Caco-2 (cell line): ENCODE data around the gene EMC9. TPM values are rescaled to one million over a fixed set of nuclear protein-coding genes. Genes with fewer than 3 reads are reported as not detected.

ENCODE experiments used
- BruUV-seq: library from RNA; stranded (reverse); fragments of 400-500 nt; replicated peaks from 2 replicates; lab custom pipeline; 2021; lab: Mats Ljungman, UMichigan
- CTCF ChIA-PET: fragments of 300-600 bp; sonication (Branson Sonifier 250); formaldehyde crosslinking; loops from one replicate; lab custom pipeline; 2022; ENCODE audit warnings: antibody characterized with exemption; lab: Charles Lee
- POLR2A ChIA-PET: fragments of 300-600 bp; sonication (Branson Sonifier 250); formaldehyde crosslinking; loops from one replicate; lab custom pipeline; 2022; ENCODE audit warnings: antibody characterized with exemption; lab: Charles Lee
- DNase-seq, 2 experiments: peaks; one replicate each; pipeline versions ENCODE4 v3.0.0 to v3.0.0-alpha.2; 2020 to 2022
- H3K27me3 ChIP-seq: replicated peaks from 2 replicates; pipeline ENCODE4 v1.6.0; 2011; ENCODE audit warnings: low read length; ENCODE audit not compliant: control insufficient read depth, insufficient read depth
- H3K36me3 ChIP-seq: 2 replicates; pipeline ENCODE4 v1.5.1; 2011; ENCODE audit warnings: low read length; ENCODE audit not compliant: control insufficient read depth, insufficient read depth
- H3K4me1 ChIP-seq: fragments of 250-450 bp; sonication (Bioruptor Pico); 2 replicates; pipeline ENCODE4 v1.5.1; 2020; ENCODE audit warnings: mild to moderate bottlenecking
- H3K4me3 ChIP-seq: 2 replicates; pipeline ENCODE4 v1.5.1; 2011; ENCODE audit warnings: low read depth, mild to moderate bottlenecking, control low read depth, low read length
- H3K9me3 ChIP-seq: fragments of 250-450 bp; sonication (Bioruptor Pico); 2 replicates; pipeline ENCODE4 v1.5.1; 2020; ENCODE audit warnings: mild to moderate bottlenecking, moderate library complexity
- H3K27ac Mint-ChIP-seq: one replicate; pipeline ENCODE4 v1.8.0; 2022; ENCODE audit warnings: mixed read lengths; ENCODE audit not compliant: unreplicated experiment
- H3K27me3 Mint-ChIP-seq: one replicate; pipeline ENCODE4 v1.8.0; 2022; ENCODE audit warnings: mixed read lengths; ENCODE audit not compliant: insufficient read depth, unreplicated experiment
- H3K36me3 Mint-ChIP-seq: one replicate; pipeline ENCODE4 v1.8.0; 2022; ENCODE audit warnings: mild to moderate bottlenecking, mixed read lengths; ENCODE audit not compliant: insufficient read depth, unreplicated experiment
- H3K4me1 Mint-ChIP-seq: one replicate; pipeline ENCODE4 v1.8.0; 2022; ENCODE audit warnings: low read depth, mixed read lengths; ENCODE audit not compliant: unreplicated experiment
- H3K4me3 Mint-ChIP-seq: one replicate; pipeline ENCODE4 v1.8.0; 2022; ENCODE audit warnings: mild to moderate bottlenecking, moderate library complexity, mixed read lengths; ENCODE audit not compliant: unreplicated experiment
- H3K9me3 Mint-ChIP-seq: one replicate; pipeline ENCODE4 v1.8.0; 2022; ENCODE audit warnings: mixed read lengths; ENCODE audit not compliant: unreplicated experiment
- intact Hi-C: fragments of 100-400 bp; cut with micrococcal nuclease; formaldehyde crosslinking; loops from one replicate; pipeline ENCODE4 v1.10.0; 2022; ENCODE audit not compliant: unreplicated experiment
- total RNA-seq: library from RNA; stranded (reverse); gene quantifications from 2 replicates; pipeline ENCODE4 v1.2.3, GENCODE V29; 2022
- TF ChIP-seq, protein P1 (sequence below), 2 experiments: fragments of 200-600 bp in 1 of 2; IDR thresholded peaks; 1 replicate in 1 of 2; 2 replicates in 1 of 2; pipeline versions ENCODE4 v1.5.1 to v1.8.0; 2011 to 2022; ENCODE audit warnings: antibody characterized with exemption in 1 of 2, control low read depth in 1 of 2, inconsistent platforms in 1 of 2, low read depth in 1 of 2, low read length in 1 of 2, mild to moderate bottlenecking in 1 of 2, moderate library complexity in 1 of 2; ENCODE audit not compliant: insufficient read depth in 1 of 2, severe bottlenecking in 1 of 2, unreplicated experiment in 1 of 2

Gene EMC9
- total RNA-seq, 1 experiment from 2014 or later, result 31.1 TPM

DNA sequence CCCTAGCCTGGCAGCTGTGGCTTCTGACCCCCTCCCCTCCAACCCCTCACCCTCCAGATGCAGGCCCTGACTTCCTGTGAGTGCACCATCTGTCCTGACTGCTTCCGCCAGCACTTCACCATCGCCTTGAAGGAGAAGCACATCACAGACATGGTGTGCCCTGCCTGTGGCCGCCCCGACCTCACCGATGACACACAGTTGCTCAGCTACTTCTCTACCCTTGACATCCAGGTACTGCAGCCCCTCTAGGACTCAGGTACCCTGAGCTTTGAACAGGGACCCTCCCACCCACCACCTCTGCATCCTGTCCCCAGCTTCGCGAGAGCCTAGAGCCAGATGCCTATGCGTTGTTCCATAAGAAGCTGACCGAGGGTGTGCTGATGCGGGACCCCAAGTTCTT, 13.7 kb upstream of the EMC9 start:
- peaks cover 63% of the 10 kb centered on the region for H3K36me3 Mint-ChIP-seq
- H3K4me3 Mint-ChIP-seq, result no peak overlapping the region
- no TSS peak for BruUV-seq
- intact Hi-C loops, result no loop called here
- H3K4me1 Mint-ChIP-seq, result no peaks in the 10 kb centered on the region
- no peaks in the 10 kb centered on the region for H3K9me3 Mint-ChIP-seq
- Histone ChIP-seq H3K4me3 (no peak overlapping the region), H3K4me1 (no peaks in the 10 kb centered on the region; the same call in 1 of the 2 replicates), H3K9me3 (no peaks in the 10 kb centered on the region), H3K36me3 (peaks cover 1% of the 10 kb centered on the region; the same call in 1 of the 2 replicates), H3K27me3 (no peaks in the 10 kb centered on the region)
- ChIA-PET CTCF (no interaction called here), POLR2A (interaction anchor here (0.7 kb wide), 1 partner anchor 116 kb away, joined by 3 read pairs; the partner anchor contains the start of gene RABGGTA)
- no peaks in the 10 kb centered on the region for H3K27me3 Mint-ChIP-seq
- DNase-seq, result no peak
- TF ChIP-seq, protein P1, sequence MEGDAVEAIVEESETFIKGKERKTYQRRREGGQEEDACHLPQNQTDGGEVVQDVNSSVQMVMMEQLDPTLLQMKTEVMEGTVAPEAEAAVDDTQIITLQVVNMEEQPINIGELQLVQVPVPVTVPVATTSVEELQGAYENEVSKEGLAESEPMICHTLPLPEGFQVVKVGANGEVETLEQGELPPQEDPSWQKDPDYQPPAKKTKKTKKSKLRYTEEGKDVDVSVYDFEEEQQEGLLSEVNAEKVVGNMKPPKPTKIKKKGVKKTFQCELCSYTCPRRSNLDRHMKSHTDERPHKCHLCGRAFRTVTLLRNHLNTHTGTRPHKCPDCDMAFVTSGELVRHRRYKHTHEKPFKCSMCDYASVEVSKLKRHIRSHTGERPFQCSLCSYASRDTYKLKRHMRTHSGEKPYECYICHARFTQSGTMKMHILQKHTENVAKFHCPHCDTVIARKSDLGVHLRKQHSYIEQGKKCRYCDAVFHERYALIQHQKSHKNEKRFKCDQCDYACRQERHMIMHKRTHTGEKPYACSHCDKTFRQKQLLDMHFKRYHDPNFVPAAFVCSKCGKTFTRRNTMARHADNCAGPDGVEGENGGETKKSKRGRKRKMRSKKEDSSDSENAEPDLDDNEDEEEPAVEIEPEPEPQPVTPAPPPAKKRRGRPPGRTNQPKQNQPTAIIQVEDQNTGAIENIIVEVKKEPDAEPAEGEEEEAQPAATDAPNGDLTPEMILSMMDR (IDR thresholded peaks at IDR 0.05; ENCODE audit: insufficient read depth in 1 of 2, low read depth in 1 of 2, low read length in 1 of 2, severe bottlenecking in 1 of 2, unreplicated experiment in 1 of 2), result no peak
- H3K27ac Mint-ChIP-seq, result no peak overlapping the region

DNA sequence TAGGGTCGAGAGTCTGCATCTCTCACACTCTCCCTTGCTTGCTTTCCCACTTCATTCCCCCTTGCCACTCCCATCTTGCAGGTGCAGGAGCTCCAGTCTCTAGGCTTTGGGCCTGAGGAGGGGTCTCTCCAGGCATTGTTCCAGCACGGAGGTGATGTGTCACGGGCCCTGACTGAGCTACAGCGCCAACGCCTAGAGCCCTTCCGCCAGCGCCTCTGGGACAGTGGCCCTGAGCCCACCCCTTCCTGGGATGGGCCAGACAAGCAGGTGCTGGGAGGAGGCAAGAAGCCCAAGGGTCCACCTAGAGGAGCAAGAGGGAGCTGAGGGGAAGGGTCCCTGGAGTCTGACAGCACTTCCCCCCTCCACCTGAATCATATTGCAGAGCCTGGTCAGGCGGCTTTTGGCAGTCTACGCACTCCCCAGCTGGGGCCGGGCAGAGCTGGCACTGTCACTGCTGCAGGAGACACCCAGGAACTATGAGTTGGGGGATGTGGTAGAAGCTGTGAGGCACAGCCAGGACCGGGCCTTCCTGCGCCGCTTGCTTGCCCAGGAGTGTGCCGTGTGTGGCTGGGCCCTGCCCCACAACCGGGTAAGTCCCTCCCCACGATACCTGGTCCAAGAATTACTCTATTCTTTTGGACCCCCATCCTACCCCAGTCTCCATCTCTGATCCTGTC, 10.2 kb upstream of the EMC9 start:
- ChIA-PET POLR2A (interaction anchor here (1.0 kb wide), 1 partner anchor 11 kb away, joined by 5 read pairs; the partner anchor contains the start of gene EMC9), CTCF (interaction anchor here (0.6 kb wide), 1 partner anchor 38 kb away, joined by 3 read pairs; no protein-coding TSS in a partner anchor)
- TF ChIP-seq, protein P1 (IDR thresholded peaks at IDR 0.05; ENCODE audit: insufficient read depth in 1 of 2, low read depth in 1 of 2, low read length in 1 of 2, severe bottlenecking in 1 of 2, unreplicated experiment in 1 of 2), result no peak
- H3K27me3 ChIP-seq, result no peaks in the 10 kb centered on the region
- H3K4me1 ChIP-seq, result peaks cover 6% of the 10 kb centered on the region
- BruUV-seq, result no TSS peak
- Mint-ChIP-seq H3K9me3 (no peaks in the 10 kb centered on the region), H3K4me1 (no peaks in the 10 kb centered on the region), H3K4me3 (no peak overlapping the region), H3K27ac (no peak overlapping the region), H3K27me3 (no peaks in the 10 kb centered on the region), H3K36me3 (peaks cover 66% of the 10 kb centered on the region)
- no peaks in the 10 kb centered on the region for H3K9me3 ChIP-seq
- H3K36me3 ChIP-seq, result peaks cover 4% of the 10 kb centered on the region; the same call in 1 of the 2 replicates
- H3K4me3 ChIP-seq, result no peak overlapping the region
- no peak for DNase-seq
- intact Hi-C loops, result no loop called here

DNA sequence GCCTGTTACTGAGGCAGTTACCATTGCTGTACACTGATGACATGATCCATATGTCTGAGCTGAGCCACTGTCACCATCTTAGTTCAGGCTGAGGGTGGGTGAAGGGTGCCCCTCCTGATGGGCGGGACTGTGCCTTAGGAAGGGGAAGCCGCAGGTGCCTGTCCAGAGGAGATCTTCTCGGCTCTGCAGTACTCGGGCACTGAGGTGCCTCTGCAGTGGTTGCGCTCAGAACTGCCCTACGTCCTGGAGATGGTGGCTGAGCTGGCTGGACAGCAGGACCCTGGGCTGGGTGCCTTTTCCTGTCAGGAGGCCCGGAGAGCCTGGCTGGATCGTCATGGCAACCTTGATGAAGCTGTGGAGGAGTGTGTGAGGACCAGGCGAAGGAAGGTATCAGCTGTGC, 9.6 kb upstream of the EMC9 start:
- CTCF ChIA-PET, result no interaction called here
- no peak for DNase-seq
- POLR2A ChIA-PET, result interaction anchor here (1.0 kb wide), 1 partner anchor 10 kb away, joined by 5 read pairs; the partner anchor contains the start of gene EMC9
- peaks cover 69% of the 10 kb centered on the region for H3K36me3 Mint-ChIP-seq
- intact Hi-C loops, result no loop called here
- H3K4me1 ChIP-seq, result peaks cover 6% of the 10 kb centered on the region
- H3K27ac Mint-ChIP-seq, result no peak overlapping the region
- BruUV-seq, result no TSS peak
- no peaks in the 10 kb centered on the region for H3K4me1 Mint-ChIP-seq
- no peaks in the 10 kb centered on the region for H3K9me3 ChIP-seq
- H3K4me3 ChIP-seq, result no peak overlapping the region
- no peak overlapping the region for H3K4me3 Mint-ChIP-seq
- H3K27me3 ChIP-seq, result no peaks in the 10 kb centered on the region
- peaks cover 4% of the 10 kb centered on the region; the same call in 1 of the 2 replicates for H3K36me3 ChIP-seq
- H3K27me3 Mint-ChIP-seq, result no peaks in the 10 kb centered on the region
- H3K9me3 Mint-ChIP-seq, result no peaks in the 10 kb centered on the region
- TF ChIP-seq, protein P1 (IDR thresholded peaks at IDR 0.05; ENCODE audit: insufficient read depth in 1 of 2, low read depth in 1 of 2, low read length in 1 of 2, severe bottlenecking in 1 of 2, unreplicated experiment in 1 of 2), result no peak
